IMR-90 (cell line): ENCODE results near the gene APOB.

Source experiments
- BHLHE40 ChIP-seq: fragments of 150-350 bp; IDR thresholded peaks from 2 replicates; pipeline ENCODE4 v1.6.1; 2016; ENCODE audit warnings: mild to moderate bottlenecking, low read depth, low read length
- CEBPB ChIP-seq: IDR thresholded peaks from 2 replicates; pipeline ENCODE4 v1.6.1; 2012; ENCODE audit warnings: low read depth, low read length, improper control_type of control experiment
- MAFK ChIP-seq: IDR thresholded peaks from 2 replicates; pipeline ENCODE4 v1.6.1; 2012; ENCODE audit warnings: low read depth, low read length, improper control_type of control experiment
- POLR2A ChIP-seq: IDR thresholded peaks from 2 replicates; pipeline ENCODE4 v1.6.1; 2012; ENCODE audit warnings: mild to moderate bottlenecking, low read depth, low read length
- RFX5 ChIP-seq: IDR thresholded peaks from 2 replicates; pipeline ENCODE4 v1.8.0; 2012; ENCODE audit warnings: low read depth, mild to moderate bottlenecking, low read length, moderate library complexity
- SMC3 ChIP-seq: fragments of 150-350 bp; IDR thresholded peaks from 2 replicates; pipeline ENCODE4 v1.6.1; 2016; ENCODE audit warnings: low read depth, mild to moderate bottlenecking, antibody characterized with exemption, low read length, moderate library complexity
- TF ChIP-seq, protein P1 (sequence below): conservative IDR thresholded peaks from 2 replicates; pipeline ENCODE4 v1.5.1; 2012; ENCODE audit warnings: mild to moderate bottlenecking, low read depth, low read length, improper control_type of control experiment
- TF ChIP-seq, protein P2 (sequence below): fragments of 150-350 bp; IDR thresholded peaks from 2 replicates; pipeline ENCODE4 v1.6.1; 2016; ENCODE audit warnings: low read depth, mild to moderate bottlenecking, low read length, moderate library complexity, borderline replicate concordance

DNA sequence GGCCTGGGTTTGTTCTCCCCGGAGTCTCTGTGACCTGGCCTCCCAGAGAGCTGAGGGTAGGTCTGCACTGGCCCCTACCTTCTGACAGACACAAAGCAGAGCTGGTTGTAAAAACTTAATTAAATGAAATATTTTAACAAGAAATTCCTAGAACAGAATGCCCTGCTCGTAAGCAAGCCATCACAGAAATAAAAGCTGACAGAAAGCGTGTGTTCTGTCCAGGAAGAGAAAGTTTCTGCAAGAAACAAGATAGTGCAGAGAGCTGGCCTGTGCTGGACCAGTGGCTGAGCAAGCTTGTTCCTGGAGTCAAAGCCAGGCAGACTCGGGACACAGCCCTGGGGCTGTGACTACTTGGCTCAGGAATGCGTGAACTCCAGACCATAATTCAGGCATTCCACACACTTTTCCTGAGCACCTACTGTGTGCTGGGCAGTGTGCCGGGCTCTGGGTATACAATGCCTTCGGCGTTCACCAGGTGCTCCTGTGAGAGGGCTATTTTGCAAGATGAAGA lies 51.6 kb downstream of the APOB start:
- TF ChIP-seq, protein P1, sequence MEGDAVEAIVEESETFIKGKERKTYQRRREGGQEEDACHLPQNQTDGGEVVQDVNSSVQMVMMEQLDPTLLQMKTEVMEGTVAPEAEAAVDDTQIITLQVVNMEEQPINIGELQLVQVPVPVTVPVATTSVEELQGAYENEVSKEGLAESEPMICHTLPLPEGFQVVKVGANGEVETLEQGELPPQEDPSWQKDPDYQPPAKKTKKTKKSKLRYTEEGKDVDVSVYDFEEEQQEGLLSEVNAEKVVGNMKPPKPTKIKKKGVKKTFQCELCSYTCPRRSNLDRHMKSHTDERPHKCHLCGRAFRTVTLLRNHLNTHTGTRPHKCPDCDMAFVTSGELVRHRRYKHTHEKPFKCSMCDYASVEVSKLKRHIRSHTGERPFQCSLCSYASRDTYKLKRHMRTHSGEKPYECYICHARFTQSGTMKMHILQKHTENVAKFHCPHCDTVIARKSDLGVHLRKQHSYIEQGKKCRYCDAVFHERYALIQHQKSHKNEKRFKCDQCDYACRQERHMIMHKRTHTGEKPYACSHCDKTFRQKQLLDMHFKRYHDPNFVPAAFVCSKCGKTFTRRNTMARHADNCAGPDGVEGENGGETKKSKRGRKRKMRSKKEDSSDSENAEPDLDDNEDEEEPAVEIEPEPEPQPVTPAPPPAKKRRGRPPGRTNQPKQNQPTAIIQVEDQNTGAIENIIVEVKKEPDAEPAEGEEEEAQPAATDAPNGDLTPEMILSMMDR: no peak
- TF ChIP-seq POLR2A (no peak), BHLHE40 (no peak), SMC3 (no peak), MAFK (no peak), CEBPB (no peak), RFX5 (no peak)
- TF ChIP-seq, protein P2, sequence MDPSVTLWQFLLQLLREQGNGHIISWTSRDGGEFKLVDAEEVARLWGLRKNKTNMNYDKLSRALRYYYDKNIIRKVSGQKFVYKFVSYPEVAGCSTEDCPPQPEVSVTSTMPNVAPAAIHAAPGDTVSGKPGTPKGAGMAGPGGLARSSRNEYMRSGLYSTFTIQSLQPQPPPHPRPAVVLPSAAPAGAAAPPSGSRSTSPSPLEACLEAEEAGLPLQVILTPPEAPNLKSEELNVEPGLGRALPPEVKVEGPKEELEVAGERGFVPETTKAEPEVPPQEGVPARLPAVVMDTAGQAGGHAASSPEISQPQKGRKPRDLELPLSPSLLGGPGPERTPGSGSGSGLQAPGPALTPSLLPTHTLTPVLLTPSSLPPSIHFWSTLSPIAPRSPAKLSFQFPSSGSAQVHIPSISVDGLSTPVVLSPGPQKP: no peak
